GM12865 (cell line): ENCODE measurements around the gene ZBTB46.

Experiments
- DNase-seq: peaks from one replicate; pipeline ENCODE4 v3.0.0; 2010; ENCODE audit warnings: low read depth
- H3K4me3 ChIP-seq: 2 replicates; pipeline ENCODE4 v1.5.1; 2011; ENCODE audit warnings: mild to moderate bottlenecking, low read depth, low read length, control low read depth
- TF ChIP-seq, protein P1 (sequence below): IDR thresholded peaks from 2 replicates; pipeline ENCODE4 v1.5.1; 2011; ENCODE audit warnings: low read length, control low read depth, low read depth, inconsistent platforms; ENCODE audit not compliant: insufficient read depth; ENCODE audit errors: missing control alignments

Gene ZBTB46

DNA sequence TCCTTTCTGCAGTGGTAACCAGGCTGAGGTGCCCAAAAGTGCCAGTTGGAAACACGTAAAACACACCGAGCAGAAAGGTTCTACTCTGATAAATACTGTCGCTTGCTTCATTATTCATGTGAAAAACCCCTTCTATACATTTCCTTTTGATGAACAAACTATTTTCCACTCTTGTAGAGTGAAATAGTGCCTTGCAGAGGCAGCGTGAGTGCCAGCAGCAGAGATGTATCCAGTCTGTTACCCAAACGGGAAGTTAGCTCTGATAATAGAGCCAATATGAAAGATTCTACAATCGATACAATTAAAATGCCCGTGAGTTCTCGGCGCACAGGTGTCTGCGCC is 1.5 kb downstream of the ZBTB46 start:
- TF ChIP-seq, protein P1, sequence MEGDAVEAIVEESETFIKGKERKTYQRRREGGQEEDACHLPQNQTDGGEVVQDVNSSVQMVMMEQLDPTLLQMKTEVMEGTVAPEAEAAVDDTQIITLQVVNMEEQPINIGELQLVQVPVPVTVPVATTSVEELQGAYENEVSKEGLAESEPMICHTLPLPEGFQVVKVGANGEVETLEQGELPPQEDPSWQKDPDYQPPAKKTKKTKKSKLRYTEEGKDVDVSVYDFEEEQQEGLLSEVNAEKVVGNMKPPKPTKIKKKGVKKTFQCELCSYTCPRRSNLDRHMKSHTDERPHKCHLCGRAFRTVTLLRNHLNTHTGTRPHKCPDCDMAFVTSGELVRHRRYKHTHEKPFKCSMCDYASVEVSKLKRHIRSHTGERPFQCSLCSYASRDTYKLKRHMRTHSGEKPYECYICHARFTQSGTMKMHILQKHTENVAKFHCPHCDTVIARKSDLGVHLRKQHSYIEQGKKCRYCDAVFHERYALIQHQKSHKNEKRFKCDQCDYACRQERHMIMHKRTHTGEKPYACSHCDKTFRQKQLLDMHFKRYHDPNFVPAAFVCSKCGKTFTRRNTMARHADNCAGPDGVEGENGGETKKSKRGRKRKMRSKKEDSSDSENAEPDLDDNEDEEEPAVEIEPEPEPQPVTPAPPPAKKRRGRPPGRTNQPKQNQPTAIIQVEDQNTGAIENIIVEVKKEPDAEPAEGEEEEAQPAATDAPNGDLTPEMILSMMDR, result no peak
- H3K4me3 ChIP-seq, result peak overlapping the region; percentile 38
- DNase-seq, result no peak

DNA sequence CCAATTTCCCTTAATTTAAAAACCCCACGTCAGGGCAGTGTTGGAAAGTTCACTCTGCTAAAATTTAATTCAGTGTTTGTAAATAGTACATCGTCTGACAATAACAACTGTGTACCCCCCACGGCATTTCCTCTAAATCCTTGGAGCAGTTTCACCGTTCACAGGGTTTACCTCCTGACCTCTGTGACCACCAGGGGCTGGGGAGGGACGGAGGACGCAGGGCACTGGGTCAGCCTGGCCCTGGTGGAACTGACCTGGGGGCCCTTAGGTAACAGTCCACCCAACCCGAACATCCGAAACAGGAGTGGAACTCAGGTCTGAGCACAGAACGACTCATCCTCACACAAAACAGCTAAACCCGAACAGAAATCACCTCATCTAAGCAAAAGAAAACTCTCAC is 2.1 kb downstream of the ZBTB46 start:
- H3K4me3 ChIP-seq, result no peak overlapping the region
- DNase-seq, result no peak
- TF ChIP-seq, protein P1, result no peak

DNA sequence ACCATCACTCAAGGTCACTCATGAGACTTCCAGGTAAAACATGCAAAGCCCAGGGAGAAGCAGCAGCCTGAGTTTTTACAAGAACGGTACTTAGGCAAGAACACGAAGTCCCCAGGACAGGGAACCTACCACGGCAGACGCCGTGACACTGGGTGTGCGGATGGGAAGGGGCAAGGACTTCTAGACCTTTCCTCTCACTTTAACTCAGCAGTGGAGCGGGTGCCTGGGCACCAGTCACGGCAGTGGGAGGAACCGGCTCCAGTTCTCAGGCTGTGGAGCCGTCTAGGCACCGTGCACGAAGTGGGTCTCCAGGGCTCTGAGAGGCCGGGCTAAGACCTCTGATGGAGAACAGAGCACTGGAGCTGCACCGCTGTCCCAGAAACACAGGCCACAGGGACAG is 2.5 kb downstream of the ZBTB46 start:
- H3K4me3 ChIP-seq, result no peak overlapping the region
- TF ChIP-seq, protein P1, result no peak
- no peak for DNase-seq

DNA sequence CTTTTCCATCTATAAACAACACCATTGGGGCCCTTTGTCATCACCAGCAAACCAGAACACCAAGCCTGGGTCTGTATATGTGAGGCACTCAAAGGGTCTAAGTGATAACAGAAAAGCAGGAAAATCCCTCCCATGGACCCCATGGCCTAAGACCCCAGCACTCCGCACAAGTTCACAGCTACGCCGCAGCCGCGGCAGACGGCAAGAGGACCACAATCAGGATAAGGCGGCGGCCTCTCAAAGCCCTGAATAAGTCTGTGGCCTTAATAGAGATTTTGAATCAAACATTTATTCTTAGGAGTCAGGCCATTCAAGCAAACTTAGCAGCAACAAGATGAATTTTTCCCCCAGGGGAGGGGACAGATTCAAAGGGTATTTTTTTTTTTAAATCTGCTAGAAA is 2.9 kb downstream of the ZBTB46 start:
- H3K4me3 ChIP-seq, result no peak overlapping the region
- DNase-seq, result no peak
- TF ChIP-seq, protein P1, result no peak

DNA sequence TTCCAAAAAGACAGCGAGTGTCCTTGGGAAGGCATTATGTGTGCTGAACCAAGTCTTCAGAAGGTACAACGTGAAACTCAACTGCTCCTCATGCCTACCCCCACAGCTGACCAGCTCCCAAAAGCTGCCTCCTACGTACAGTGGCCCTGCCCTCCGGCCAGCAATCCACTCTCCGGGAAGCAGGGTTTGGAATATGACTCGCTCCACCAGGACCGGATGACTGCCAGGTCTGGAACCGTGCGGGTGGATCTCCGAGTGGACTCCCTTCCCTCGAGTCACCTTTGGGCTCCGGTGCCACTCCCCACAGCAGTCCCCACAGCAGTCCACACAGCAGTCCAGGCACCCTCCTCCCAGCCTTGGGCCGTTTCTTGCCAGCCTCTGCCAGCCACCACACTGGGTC is 4.3 kb downstream of the ZBTB46 start:
- DNase-seq, result no peak
- TF ChIP-seq, protein P1, result no peak
- H3K4me3 ChIP-seq, result no peak overlapping the region

- DNase-seq, result no peak
- no peak overlapping the region for H3K4me3 ChIP-seq
- TF ChIP-seq, protein P1, result no peak
These were observed 5.5 kb downstream of the ZBTB46 start for GRCh38 chr20:63825331-63826118.

GRCh38 chr20:63823691-63824311 is 7.3 kb downstream of the ZBTB46 start:
- TF ChIP-seq, protein P1, result no peak
- DNase-seq, result no peak
- no peak overlapping the region for H3K4me3 ChIP-seq
